GM20431 (cell line): ENCODE results near the gene CDKN3.
"Not testable (repeated sequence)": the region's sequence is repeated elsewhere in the genome, so short reads cannot be mapped to it uniquely, and the experiment has no call there.

Experiments
- in situ Hi-C: fragments of 300-500 bp; cut with MseI, MboI; formaldehyde crosslinking; loops from one replicate; pipeline ENCODE4 v1.15.0; 2020; ENCODE audit warnings: low sequenced_read_pairs; ENCODE audit not compliant: unreplicated experiment

CDKN3 gene

DNA sequence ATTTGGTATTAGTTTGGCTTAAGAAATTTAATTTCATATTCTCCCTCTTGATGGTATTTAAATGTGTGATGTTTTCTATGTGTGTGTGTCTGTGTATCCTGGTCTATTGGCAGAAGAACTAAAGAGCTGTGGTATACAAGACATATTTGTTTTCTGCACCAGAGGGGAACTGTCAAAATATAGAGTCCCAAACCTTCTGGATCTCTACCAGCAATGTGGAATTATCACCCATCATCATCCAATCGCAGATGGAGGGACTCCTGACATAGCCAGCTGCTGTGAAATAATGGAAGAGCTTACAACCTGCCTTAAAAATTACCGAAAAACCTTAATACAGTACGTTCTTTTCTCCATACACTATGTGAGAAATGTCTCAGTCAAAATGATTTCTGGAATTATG lies 14.6 kb downstream of the CDKN3 start:
- in situ Hi-C loops = no loop called here

DNA sequence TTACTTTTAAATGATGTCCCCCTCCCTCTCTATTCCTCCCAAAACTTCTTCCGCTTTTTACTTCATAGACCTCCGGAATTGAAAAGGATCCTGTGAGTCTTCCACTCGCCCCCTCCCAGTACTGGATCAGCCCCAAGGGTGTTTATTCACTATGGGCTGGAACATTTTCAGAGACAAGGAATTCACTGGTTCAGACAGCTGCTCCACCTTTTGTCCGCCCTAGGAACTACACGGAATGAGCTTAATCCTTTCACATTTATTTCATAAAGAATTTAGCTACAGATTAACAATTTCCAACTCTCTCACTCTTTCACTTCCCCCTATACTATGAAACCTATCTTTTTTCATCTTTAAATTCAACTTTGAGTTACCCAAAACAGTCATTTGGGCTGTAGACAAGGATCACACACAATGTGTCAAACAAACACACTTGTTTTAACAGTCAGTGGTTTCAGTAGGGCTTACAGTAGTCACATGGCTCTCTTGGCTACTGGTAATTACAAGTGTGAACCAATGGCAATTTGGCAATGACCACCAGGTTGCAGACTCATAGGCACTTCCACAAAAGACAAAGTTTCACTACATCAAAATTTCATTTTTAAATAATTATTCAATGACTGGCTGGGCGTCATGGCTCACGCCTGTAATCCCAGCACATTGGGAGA lies 23.8 kb downstream of the CDKN3 start:
- in situ Hi-C loops = no loop called here

DNA sequence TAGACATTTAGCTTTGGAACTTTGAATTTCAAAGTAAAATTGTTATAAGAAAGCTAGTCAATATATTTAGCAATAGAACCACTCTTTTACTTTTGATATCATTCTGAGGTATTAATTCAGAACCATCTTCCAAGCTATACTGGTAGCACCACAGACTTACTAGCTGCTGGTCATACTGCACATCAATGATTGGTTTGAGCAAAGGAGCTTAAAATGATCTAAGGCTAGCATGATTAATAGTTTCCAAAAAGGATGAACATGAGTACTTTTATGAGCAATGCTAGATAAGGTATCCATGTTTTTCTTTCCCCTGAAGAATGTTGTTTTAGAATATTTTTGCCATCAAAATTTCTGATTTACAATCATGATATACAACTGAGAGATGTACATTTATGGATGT lies 27.2 kb downstream of the CDKN3 start:
- in situ Hi-C loops = no loop called here

GRCh38 chr14:54424479-54424901 lies 27.7 kb downstream of the CDKN3 start:
- in situ Hi-C loops = no loop called here

DNA sequence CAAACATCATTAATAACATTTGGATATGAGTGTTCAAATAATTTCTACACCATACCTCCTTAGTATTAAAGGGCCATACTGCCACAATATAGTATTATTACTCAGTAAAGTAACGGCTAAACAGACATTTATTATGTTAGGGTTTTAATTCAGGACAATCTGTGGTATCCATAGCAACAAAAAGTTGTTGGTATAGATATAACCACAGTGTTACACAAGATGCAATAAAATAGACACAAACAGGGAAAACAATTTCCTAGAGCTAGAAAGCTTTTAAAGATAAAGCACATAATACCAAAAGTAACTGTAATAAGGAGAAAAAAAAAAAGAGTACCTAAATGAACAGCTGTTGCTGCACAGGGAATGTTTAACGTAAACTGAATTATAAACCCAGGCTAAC lies 28.3 kb downstream of the CDKN3 start:
- in situ Hi-C loops = no loop called here

DNA sequence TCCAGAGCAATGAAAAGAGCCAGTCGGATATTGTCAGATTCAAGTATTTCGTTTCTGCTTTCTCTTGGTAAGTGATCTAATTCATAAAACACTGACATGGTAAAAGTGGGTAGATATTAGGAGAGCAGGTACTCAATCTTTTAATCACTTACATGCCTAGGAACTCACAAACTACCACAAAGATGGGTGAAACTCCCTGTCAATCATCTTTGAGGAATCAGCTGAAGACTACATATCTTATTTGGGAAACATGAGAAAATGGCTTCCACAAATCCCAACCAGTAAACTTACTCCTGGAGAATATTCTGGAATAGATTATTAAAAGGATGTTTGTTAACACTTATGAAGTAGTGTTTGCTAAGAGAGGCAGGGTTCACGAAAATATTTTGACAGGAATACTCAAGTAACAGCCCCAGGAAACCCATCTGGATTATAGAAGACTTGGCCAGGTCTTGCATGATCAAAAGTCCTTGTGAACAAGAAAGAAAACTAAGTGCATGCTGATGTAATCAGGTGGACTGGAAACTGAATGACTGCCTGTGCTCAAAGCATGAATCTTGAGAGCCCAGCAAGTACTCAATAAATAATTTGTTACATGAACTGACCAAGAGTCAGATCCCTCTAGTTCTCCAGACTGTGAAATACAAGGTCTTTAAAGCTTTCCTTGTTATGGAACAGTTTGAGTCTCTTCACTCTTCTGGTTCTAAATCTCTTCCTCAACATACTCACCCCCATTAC lies 28.9 kb downstream of the CDKN3 start:
- in situ Hi-C loops = no loop called here

GRCh38 chr14:54427871-54428270 lies 31.1 kb downstream of the CDKN3 start:
- in situ Hi-C loops = no loop called here

DNA sequence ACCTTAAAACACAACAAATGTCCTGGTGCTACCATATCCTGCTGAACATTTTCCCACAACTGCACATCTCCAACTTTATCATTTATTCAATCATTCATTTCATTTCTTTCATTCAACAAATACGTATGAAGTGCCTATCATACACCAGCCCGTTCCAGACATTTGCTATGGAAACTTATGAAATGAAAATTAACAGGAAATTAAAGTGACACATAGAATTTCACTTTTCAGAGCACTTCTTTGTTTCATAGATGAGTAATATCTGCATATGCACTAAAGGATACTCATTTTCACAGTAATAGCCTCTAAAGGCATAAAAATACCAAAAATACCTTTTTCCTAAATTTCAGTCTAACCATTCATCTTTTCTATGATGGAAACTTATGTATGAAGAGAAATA lies 31.7 kb downstream of the CDKN3 start:
- in situ Hi-C loops = no loop called here

GRCh38 chr14:54435500-54435981 lies 38.7 kb downstream of the CDKN3 start:
- in situ Hi-C loops = no loop called here

GRCh38 chr14:54437954-54438353 lies 41.1 kb downstream of the CDKN3 start:
- in situ Hi-C loops = not testable (repeated sequence)

DNA sequence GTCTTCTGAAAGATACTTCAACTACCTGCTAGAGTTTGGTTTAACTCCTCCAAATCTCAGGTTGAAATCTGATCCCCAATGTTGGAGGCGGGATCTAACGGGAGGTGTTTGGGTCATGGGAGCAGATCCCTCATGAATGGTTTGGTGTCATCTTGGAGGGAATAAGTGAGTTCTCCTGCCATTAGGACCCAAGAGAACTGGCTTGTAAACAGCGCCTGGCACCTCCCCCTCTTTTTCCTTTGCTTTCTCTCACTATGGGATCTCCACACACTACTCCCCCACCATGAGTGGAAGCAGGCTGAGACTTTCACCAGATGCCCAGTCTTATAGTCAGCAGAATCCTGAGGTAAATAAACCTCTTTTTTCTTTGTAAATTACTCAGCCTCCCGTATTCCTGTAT lies 41.9 kb downstream of the CDKN3 start:
- in situ Hi-C loops = no loop called here

- in situ Hi-C loops = no loop called here
Observed at GRCh38 chr14:54440037-54440436, 43.2 kb downstream of the CDKN3 start.

GRCh38 chr14:54440476-54440872 lies 43.7 kb downstream of the CDKN3 start:
- in situ Hi-C loops = no loop called here

- in situ Hi-C loops = no loop called here
Observed at GRCh38 chr14:54440873-54441868, 44.4 kb downstream of the CDKN3 start, which contains the start of gene CNIH1. Gene CNIH1, minus strand, starts transcription at chr14:54441374. Its CDS starts 47 bp downstream, at chr14:54441327.

GRCh38 chr14:54442961-54443360 lies 46.2 kb downstream of the CDKN3 start:
- in situ Hi-C loops = not testable (repeated sequence)

DNA sequence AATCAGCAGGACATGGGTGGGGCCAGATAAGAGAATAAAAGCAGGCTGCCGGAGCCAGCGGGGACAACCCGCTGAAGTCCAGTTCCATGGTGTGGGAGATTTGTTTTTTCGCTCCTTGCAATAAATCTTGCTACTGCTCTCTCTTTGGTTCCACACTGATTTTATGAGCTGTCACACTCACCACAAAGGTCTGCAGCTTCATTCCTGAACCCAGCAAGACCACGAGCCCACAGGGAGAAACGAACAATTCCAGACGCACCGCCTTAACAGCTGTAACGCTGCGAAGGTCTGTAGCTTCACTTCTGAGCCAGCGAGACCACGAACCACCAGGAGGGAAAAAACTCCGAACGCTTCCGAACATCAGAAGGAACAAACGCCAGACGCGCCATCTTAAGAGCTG lies 47.2 kb downstream of the CDKN3 start:
- in situ Hi-C loops = no loop called here

DNA sequence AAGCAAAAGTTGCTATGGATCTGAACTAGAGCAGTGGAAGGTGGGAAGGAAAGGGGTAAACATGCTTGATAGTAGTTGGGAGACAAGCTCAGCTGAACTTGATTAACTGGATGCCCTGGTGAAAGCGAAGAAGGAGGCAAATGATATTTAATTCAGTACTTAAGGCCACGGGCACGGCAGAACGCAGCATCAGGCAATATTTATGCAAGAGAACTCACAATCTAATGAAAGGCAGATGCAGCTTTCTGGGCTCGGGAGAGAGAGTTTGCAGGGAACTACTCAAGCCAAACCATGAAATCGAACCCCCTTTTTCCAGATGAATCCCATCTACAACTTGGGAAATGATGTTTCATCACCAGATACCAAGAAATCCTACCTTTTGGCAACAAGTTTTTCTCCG lies 47.9 kb downstream of the CDKN3 start:
- in situ Hi-C loops = no loop called here

- in situ Hi-C loops = no loop called here
Observed at GRCh38 chr14:54446161-54446693, 49.4 kb downstream of the CDKN3 start.

DNA sequence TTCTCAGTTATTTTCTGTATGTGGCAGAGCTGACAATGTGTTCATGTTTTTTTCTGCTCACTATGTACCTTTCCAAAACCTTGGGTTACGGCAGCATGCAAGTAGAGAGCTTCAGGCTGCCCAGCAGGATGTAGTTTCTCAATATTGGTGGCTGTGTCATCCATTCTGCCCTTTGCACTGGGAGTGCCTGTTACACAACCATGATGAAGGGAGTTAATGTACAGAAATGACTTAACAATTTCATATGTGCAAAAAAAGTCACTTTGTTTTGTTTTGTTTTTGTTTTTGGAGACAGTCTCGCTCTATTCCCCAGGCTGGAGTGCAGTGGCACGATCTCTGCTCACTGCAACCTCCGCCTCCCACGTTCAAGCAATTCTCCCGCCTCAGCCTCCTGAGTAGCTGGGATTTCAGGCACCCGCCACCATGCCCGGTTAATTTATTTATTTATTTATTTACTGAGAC lies 50.5 kb downstream of the CDKN3 start:
- in situ Hi-C loops = no loop called here

DNA sequence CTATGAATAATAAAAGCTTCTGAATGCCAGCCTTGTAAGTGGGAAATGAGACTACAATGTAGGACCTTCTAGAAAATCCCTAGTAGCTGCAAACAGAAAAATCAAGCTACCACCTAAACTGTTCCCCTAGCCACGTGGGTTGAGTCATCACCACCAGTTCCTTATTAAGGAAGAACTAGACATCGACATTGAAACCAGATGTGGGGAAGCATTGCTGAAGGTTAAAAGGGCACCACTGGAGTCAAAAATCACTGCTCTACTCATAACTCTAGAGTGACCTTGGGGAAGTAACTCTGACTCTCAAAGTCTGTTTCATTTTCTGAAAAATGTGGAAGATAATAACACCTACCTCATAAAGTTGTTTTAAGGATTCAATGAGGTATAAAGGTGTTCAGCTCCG lies 53.7 kb downstream of the CDKN3 start:
- in situ Hi-C loops = no loop called here
